Upper lobe of right lung (tissue), 1 donor: ENCODE data around the gene RNF39. TPM values are rescaled to one million over a fixed set of nuclear protein-coding genes. Genes with fewer than 3 reads are reported as not detected.
A peak's percentile ranks its signal among the peaks of the same experiment; 100 is the strongest.

Source experiments
- ATAC-seq: fragments of 200-7000 bp; cut with Tn5 transposase; one replicate; pipeline ENCODE4 v1.9.1; 2020; ENCODE audit warnings: mild to moderate bottlenecking, moderate library complexity
- DNase-seq: peaks from one replicate; pipeline ENCODE4 v3.0.0-alpha.2; 2020
- H3K27ac ChIP-seq: fragments of 200-600 bp; one replicate; pipeline ENCODE4 v1.8.0; 2022
- H3K27me3 ChIP-seq: fragments of 200-600 bp; one replicate; pipeline ENCODE4 v1.8.0; 2022; ENCODE audit warnings: mild to moderate bottlenecking
- H3K36me3 ChIP-seq: fragments of 200-600 bp; one replicate; pipeline ENCODE4 v1.8.0; 2022
- H3K4me1 ChIP-seq: fragments of 200-600 bp; one replicate; pipeline ENCODE4 v1.8.0; 2022
- H3K4me3 ChIP-seq: fragments of 200-600 bp; one replicate; pipeline ENCODE4 v1.8.0; 2022; ENCODE audit warnings: mild to moderate bottlenecking
- H3K9me3 ChIP-seq: fragments of 200-600 bp; one replicate; pipeline ENCODE4 v1.8.0; 2022
- CTCF ChIP-seq: fragments of 200-600 bp; IDR thresholded peaks from one replicate; pipeline ENCODE4 v1.8.0; 2022; ENCODE audit warnings: antibody characterized with exemption
- intact Hi-C: fragments of 100-400 bp; cut with DNase I; formaldehyde crosslinking; loops from one replicate; pipeline ENCODE4 v1.11.0; 2022
- total RNA-seq: library from RNA; stranded (reverse); fragmentation: NEBNext Ultra II Directional; extraction: Animal tissue kit (Norgen Biotek cat#: 25700); gene quantifications from one replicate; pipeline ENCODE4 v1.2.1, GENCODE V29; 2021
- donor health status: DM: no; HTN: yes; CAD: no; lungs with severe emphysema.

Gene RNF39
- total RNA-seq, 1 donor from 2014 or later: 2.4 TPM

- ATAC-seq (peak; percentile 90), DNase-seq (peak; percentile 83)
- TF ChIP-seq CTCF: no peak
Measured at GRCh38 chr6:30091577-30092381, 16.2 kb upstream of the RNF39 start.

GRCh38 chr6:30087876-30088275, 12.3 kb upstream of the RNF39 start:
- intact Hi-C loops: no loop called here
- TF ChIP-seq CTCF: no peak
- peaks cover 25% of the 10 kb centered on the region for H3K27me3 ChIP-seq
- no peaks in the 10 kb centered on the region for H3K36me3 ChIP-seq
- peaks cover 5% of the 10 kb centered on the region for H3K4me1 ChIP-seq
- ATAC-seq (no peak), DNase-seq (no peak)
- H3K27ac ChIP-seq: no peak overlapping the region
- H3K4me3 ChIP-seq: no peak overlapping the region
- no peaks in the 10 kb centered on the region for H3K9me3 ChIP-seq

More at GRCh38 chr6:30091577-30092381, 16.2 kb upstream of the RNF39 start:
- Histone ChIP-seq H3K4me3 (no peak overlapping the region), H3K36me3 (no peaks in the 10 kb centered on the region), H3K9me3 (no peaks in the 10 kb centered on the region), H3K4me1 (peaks cover 5% of the 10 kb centered on the region), H3K27me3 (peaks cover 23% of the 10 kb centered on the region), H3K27ac (peak overlapping the region; percentile 45)
- intact Hi-C loops: no loop called here

GRCh38 chr6:30077218-30077617, 1.6 kb upstream of the RNF39 start:
- TF ChIP-seq CTCF: no peak
- DNase-seq (no peak), ATAC-seq (no peak)
- Histone ChIP-seq H3K9me3 (no peaks in the 10 kb centered on the region), H3K4me3 (no peak overlapping the region), H3K36me3 (no peaks in the 10 kb centered on the region), H3K4me1 (peaks cover 6% of the 10 kb centered on the region), H3K27me3 (peaks cover 23% of the 10 kb centered on the region), H3K27ac (no peak overlapping the region)
- intact Hi-C loops: no loop called here

GRCh38 chr6:30075790-30076732, 492 bp upstream of the RNF39 start:
- Histone ChIP-seq H3K4me3 (peak overlapping the region; percentile 55), H3K4me1 (peaks cover 6% of the 10 kb centered on the region), H3K27ac (peak overlapping the region; percentile 42), H3K36me3 (no peaks in the 10 kb centered on the region), H3K27me3 (peaks cover 27% of the 10 kb centered on the region), H3K9me3 (no peaks in the 10 kb centered on the region)
- ATAC-seq (peak; percentile 85), DNase-seq (peak; percentile 81)
- TF ChIP-seq CTCF: peak; percentile 41
- intact Hi-C loops: no loop called here

GRCh38 chr6:30074331-30075093, 1.1 kb downstream of the RNF39 start:
- H3K9me3 ChIP-seq: no peaks in the 10 kb centered on the region
- ATAC-seq (no peak), DNase-seq (no peak)
- H3K4me3 ChIP-seq: peak overlapping the region; percentile 55
- TF ChIP-seq CTCF: no peak
- H3K27ac ChIP-seq: no peak overlapping the region
- intact Hi-C loops: no loop called here
- peaks cover 27% of the 10 kb centered on the region for H3K27me3 ChIP-seq
- H3K4me1 ChIP-seq: peaks cover 6% of the 10 kb centered on the region
- H3K36me3 ChIP-seq: no peaks in the 10 kb centered on the region
